Stimulated activated CD4-positive, alpha-beta T cell treated with anti-CD3 and anti-CD28 coated beads, Interleukin-4, amount 100 ng/mL, for 24 hours (primary cell): ENCODE results near the gene CUTC.
"Not testable (repeated sequence)": the region's sequence is repeated elsewhere in the genome, so short reads cannot be mapped to it uniquely, and the experiment has no call there.

ENCODE experiments used
- DNase-seq: peaks from one replicate; pipeline ENCODE4 v3.0.0-alpha.2; 2020

Gene CUTC, protein sequence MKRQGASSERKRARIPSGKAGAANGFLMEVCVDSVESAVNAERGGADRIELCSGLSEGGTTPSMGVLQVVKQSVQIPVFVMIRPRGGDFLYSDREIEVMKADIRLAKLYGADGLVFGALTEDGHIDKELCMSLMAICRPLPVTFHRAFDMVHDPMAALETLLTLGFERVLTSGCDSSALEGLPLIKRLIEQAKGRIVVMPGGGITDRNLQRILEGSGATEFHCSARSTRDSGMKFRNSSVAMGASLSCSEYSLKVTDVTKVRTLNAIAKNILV

DNA sequence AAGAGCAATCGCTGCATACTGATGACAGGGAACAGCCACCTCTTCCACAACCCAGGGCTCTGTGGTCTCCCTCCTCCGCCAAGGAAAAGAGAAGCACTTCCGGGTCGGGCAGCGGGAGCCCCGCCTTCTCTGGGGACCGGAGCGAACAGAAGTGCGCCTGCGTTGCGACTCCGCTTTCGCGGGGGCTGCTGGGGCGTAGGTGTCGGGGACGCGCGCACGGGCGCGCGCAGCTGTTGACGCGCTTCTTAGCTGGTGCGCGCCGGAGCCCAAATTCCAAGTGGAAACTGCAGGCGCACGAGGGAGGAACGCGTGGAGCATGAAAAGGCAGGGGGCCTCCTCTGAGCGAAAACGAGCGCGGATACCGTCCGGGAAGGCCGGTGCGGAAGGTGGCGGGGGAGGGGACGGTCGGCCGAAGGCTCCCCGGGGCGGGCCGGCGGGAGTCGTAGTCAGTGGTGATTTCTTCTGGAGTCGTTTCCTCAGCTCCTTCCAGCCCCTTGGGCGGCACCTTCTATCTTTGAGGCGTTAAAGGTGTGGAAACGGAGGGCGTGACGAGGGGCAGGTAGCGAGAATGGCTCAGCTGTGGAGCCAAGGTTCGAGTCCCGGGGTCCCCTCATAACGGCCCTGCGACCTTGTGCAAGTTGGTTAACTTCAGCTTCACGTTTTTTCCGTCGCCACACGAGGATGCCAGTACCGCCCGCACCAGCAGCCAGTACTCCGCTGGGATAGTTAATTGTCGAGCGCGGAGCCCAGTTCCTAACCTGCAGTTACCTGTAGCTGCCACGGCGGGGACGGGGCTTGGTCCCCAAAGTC is at the start of gene CUTC, which contains the start of gene COX15:
TSS of gene CUTC (plus strand) at position 202 of the 810 bp plus-strand sequence. CDS start at position 317, 115 bp downstream.
TSS of gene COX15 (minus strand) at position 95 of the 810 bp plus-strand sequence. CDS start at position 17, 78 bp downstream.
- DNase-seq = peak; percentile 95

- DNase-seq = no peak
These were observed 49.3 kb upstream of the CUTC start for GRCh38 chr10:99682752-99683151.

- no peak for DNase-seq
These were observed 46.5 kb upstream of the CUTC start for GRCh38 chr10:99685597-99685967.

- DNase-seq = no peak
These were observed 42.6 kb upstream of the CUTC start for GRCh38 chr10:99689461-99689860.

GRCh38 chr10:99693933-99694583 is 38.0 kb upstream of the CUTC start:
- no peak for DNase-seq

DNA sequence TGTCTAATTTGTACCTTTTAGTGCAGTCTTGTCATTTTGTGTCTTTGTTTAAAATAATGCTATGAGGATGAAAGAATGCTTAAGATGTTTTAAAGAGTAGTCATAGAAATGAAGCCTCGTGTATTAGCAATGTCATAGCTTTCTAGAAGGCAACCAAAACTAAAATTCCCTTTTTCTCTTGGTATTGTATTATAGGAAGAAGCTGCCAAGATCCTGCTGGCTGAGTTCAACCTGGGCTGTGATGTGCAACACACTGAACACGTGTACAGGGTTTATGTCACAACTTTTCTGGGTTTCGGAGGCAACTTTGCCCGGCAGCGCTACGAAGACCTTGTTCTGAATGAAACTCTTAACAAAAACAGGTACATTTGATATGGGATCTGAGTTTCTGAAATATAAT is 36.3 kb upstream of the CUTC start:
- DNase-seq = no peak

DNA sequence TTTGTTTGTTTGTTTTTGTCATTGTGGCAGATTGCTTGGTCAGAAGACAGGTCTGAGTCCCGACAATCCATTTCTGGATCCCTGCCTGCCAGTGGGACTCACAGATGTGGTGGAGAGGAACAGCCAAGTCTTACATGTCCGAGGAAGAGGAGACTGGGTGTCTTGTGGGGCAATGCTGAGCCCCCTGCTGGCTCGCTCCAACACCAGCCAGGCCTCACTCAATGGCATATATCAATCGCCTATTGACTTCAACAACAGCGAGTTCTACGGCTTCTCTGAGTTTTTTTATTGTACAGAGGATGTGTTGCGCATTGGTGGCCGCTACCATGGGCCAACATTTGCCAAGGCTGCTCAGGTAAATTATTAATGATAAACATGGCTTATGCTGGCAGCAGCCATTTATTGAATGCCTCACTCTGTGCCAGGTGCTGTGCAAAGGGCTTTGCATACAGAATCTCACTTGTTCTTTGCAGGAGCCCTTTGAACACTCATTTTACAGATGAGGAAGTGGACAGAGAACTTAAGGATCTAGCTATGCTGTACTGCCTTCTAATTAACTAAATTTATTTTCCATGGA is 33.4 kb upstream of the CUTC start:
- DNase-seq = no peak

- no peak for DNase-seq
These were observed 31.4 kb upstream of the CUTC start for GRCh38 chr10:99700649-99701048.

GRCh38 chr10:99708428-99709012 is 23.5 kb upstream of the CUTC start:
- no peak for DNase-seq

DNA sequence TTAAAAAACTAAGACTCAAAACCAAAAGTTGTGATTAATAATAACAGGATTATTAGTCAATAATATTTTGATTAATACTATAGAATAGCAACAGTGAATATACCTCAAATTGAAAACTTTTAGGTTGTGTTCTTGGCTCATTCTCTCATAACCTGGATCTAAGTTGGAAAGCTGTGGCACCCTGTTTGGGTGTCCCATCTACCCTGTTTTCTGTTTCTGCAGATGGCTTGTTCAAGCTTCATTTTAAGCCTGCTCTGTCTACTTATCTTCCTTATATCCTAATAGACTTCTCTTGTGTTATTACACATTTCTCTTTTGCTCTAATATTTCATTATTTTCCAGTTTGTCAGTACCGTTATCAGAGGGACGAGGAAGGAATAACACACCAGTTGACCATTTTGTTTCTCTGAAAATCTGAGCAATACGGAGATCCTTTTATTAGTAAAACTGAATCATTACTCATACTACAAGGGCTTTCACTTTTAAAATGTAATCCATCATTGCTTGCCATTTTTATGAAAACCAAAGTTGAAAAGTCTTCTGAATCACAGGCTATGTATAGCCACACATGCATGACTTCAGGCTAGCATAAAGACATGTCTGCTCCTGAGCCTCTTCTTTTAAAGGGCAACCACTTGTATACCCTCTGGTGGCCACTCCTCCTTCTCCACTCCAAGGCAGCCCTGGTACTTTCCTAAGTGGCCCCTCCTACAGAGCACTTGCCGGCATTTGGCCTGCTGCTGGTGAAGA is 22.4 kb upstream of the CUTC start:
- no peak for DNase-seq

DNA sequence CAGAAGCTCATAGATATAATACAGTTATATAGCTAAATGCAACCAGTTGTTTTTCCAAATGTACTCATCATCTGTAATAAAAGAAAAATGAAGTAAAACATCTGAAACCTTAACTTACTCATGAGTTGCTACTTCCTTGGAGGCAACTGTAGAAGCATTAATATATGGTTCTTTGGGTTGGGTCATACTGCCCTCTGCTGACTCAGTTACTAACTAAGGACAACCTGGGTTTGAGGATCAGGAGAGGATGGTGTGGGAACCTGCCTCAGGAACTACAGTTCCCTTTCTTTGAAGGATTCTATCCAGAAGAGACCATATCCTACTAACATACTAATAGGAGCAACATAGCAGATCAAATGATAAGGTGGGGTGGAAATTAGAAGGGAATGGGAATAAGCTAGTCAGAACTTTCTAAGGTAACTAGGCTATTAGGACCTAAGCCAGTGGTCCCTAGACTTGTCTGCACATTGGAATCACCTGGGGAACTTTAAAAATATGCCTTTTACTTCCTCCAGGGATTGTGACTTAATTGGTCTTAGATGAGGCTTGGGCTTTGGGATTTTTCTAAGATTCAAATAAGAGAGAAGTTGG is 20.8 kb upstream of the CUTC start:
- DNase-seq = peak; percentile 43

DNA sequence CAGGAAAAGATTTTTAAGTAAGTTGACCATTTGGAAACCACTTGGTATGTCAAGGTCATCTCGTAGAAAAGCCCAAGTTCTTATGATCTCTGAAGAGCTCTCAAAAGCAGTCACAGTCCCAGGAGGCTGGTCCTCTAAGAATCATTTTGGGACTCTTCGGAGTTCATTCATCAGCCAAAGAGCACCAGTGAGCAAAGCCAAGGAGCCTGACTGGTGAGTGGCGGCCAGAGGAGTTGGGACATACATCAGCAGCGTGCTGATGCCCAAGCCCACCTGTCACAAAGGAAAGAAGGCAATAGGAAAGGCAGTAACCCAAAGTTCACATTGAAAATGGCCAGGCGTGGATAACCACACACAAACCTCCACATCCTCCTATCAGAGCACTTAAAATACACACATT is 17.6 kb upstream of the CUTC start:
- DNase-seq = no peak

DNA sequence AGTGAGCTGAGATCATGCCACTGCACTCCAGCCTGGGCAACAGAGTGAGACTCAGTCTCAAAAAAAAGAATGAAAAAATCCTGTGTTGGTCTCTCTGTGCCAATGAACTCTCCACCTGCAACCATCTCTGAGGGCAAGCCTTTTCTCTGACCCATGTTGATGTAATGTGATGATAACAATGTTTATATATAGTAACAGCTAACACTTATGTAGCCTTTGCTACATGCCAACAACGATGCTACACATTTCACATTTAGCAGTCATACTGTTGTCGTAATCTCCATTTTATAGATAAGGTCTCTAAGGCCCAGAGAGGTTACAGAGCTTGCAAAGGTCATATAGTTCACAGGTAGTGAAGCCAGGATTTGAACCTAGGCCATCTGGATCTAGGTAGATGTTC is 11.6 kb upstream of the CUTC start:
- no peak for DNase-seq

DNA sequence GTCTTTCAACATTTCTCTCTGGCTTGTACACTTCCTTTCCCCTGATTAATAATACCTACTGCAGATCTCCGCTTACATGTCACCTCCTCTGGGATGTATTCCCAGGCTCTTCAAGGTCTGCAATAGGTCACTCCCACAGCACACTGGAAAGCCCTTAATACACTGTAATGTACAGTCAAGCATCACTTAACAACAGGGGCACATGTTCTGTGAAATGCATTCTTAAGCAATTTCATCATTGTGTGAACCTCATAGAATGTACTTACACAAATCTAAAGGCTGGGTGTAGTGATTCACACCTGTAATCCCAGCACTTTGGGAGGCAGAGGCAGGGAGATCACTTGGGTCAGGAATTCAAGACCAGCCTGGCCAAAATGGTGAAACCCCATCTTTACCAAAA is 2.0 kb upstream of the CUTC start:
- no peak for DNase-seq

- DNase-seq = no peak
These were observed 565 bp upstream of the CUTC start for GRCh38 chr10:99731306-99732032.

DNA sequence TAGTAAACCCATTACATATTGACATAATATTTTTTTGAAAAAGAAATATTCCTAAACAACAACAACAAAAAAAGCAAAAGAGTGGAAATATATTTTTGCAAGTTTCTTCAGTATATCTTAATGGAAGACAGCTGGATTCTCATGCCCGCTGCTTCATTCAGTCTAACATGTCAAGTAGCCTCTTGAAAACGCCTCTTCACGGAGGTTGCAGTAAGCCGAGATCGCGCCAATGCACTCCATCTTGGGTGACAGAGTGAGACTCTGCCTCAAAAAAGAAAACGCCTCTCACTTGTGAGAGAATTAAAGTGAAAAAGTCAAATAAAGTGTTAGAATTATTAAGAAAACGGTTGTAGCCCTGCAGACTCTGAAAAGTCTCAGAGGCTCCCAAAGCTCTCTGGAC is 1.3 kb downstream of the CUTC start:
- no peak for DNase-seq

DNA sequence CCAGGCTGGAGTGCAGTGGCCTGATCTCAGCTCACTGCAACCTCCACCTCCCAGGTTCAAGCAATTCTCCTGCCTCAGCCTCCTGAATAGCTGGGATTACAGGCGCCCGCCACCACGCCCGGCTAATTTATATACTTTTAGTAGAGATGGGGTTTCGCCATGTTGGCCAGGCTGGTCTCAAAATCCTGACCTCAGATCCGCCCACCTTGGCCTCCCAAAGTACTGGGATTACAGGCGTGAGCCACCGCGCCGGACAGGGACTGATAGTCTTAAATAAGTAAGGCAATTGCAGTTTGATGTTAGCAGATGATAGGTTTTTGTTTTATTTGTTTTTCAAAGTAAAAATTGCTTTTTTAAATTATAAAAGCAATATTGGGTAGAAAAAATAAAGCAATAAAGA is 2.1 kb downstream of the CUTC start:
- DNase-seq = not testable (repeated sequence)

DNA sequence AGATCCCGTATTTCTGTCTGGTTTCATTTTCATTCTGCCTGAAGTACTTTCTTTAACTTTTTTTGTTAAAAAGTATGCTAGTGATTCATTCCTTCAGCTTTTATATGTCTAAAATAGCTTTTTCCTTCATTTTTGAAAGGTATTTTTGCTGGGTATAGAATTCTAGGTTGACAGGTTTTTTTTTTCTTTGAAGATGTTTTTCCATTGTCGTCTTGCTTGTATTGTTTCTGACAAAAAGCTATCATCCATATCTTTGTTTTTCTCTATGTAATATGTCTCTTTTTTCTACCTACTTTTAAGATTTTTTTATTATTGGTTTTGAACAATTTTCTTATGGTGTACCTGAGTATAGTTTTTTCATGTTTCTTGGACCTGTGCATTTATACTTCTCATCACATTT is 8.2 kb downstream of the CUTC start:
- no peak for DNase-seq

GRCh38 chr10:99740933-99741559 is 9.0 kb downstream of the CUTC start:
- no peak for DNase-seq

GRCh38 chr10:99742254-99742653 is 10.2 kb downstream of the CUTC start:
- no peak for DNase-seq

GRCh38 chr10:99742701-99743100 is 10.7 kb downstream of the CUTC start:
- DNase-seq = no peak
